GM18511 (cell line): ENCODE results near the gene ZBTB5.
"Not testable (repeated sequence)": the region's sequence is repeated elsewhere in the genome, so short reads cannot be mapped to it uniquely, and the experiment has no call there.

Experiments used
- ATAC-seq: cut with Tn5 transposase; IDR thresholded peaks from one replicate; pipeline ENCODE4 v1.9.1; 2021; ENCODE audit warnings: mild to moderate bottlenecking, moderate library complexity; ENCODE audit not compliant: unreplicated experiment

Gene ZBTB5

DNA sequence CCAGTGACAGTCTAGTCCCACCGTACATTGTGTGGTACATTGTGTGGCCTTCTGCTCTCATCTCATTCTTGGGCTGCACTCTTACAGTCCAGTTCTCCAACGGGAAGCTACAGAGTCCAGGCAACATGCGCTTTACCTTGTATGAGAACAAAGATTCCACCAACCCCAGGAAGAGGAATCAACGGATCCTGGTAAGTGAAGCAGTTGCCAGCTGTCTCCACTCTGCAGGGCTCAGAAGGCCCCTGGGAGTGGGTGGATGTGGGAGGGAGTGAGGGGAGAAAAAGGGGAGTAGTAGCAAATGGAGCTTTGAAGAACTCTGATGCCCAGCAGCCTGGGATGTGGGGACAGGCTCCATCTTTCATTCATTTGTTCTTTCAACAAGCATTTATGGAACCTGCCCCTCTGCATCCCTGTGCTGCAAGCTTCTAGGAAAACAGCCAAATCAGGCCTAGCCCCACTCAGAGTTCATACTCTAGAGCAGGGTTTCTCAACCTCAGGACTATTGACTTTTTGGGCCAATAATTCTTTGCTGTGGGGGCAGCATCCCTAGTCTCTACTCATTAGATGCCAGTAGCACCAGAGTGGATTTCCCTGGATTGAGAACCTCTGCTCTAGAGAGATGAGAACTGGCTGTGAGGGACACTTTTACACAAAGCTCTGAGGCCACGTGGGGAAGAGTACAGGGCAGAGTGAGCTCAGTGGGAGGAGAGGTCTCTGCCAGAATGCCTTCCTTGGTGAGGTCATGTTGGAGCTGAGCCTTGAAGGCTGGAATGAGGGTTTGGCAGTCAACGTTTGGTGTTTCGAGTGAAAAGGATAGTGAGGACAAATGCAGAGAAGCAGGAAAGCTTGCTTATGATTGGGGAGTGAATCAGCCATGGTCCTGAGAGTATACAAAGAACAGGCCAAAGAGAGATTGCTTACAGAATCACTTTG lies 21.6 kb upstream of the ZBTB5 start:
- ATAC-seq = no peak

DNA sequence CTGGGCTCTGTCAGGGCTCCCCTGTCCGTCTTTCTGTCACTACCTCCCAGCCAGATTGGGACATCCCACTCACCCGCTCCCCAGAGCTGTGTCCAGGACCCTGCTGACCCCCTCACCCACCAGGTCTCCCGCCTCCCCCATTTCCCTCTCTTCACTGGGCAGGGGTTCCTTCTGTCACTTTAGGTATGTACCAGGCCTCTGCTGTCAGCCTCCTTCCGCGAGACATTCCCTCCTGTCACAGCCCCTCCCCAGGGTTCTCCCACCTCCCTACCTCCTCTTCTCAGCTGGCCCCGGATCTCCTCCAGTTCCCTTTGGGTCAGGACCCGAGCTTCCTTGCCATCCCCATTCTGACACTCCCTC lies 21.0 kb upstream of the ZBTB5 start:
- ATAC-seq = no peak

DNA sequence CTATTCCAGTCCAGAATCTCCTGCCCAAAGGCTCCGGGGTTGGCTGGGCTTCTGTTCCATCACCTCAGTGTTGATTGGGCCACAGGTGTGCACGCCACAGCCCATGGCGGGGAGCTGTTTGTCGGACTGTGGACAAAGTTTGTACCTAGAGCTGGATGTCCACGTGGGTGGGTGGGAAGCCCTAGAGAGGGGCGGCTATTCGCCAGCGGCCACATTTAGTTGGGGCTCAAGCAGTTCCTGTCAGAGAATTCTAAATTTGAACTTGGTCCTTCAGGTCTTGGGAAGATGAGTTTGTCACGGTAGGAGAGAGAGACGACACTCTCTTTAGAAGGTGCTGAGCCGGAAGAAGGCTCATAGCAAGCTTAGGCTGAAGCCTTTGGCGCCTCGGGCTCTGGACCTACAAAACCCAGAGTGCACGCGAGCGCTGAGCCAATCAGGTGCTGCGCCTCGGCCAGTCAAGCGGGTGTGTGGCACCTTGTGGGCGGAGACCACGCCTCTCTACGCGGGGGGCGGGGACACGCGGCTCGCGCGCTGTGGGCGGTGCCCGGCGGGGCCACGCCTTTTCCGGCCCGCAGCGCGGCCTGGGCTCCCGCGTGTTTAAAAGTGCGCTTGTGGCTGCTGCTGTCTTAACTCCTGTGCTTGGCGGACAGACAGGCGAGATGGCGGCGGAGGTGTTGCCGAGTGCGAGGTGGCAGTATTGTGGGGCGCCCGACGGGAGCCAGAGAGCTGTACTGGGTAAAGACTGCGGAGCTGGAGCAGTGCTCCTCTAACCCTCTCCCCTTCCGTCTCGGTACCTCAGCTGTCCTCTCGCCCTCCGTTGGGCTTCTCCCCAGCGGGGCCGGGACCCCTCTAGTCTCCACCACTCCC lies 20.4 kb upstream of the ZBTB5 start, which contains the start of gene POLR1E:
POLR1E (plus strand) TSS at position 560 of the 867 bp plus-strand sequence; CDS start at position 660, 100 bp downstream.
- ATAC-seq = peak; percentile 97

DNA sequence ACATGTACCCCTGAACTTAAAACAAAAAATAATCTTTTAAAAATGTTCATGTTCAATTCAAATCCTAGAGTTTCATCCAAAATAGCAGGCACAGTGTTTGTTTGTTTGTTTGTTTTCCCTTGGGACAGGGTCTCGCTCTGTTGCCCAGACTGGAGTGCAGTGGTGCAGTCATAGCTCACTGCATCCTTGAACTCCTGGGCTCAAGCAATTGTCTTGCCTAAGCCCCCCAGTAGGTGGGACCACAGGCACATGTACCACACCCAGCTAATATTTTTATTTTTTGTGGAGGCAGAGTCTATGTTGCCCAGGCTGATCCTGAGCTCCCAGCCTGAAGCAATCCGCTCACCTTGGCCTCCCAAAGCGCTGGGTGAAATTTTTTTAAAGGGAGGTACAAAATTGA lies 15.5 kb upstream of the ZBTB5 start:
- ATAC-seq = no peak

DNA sequence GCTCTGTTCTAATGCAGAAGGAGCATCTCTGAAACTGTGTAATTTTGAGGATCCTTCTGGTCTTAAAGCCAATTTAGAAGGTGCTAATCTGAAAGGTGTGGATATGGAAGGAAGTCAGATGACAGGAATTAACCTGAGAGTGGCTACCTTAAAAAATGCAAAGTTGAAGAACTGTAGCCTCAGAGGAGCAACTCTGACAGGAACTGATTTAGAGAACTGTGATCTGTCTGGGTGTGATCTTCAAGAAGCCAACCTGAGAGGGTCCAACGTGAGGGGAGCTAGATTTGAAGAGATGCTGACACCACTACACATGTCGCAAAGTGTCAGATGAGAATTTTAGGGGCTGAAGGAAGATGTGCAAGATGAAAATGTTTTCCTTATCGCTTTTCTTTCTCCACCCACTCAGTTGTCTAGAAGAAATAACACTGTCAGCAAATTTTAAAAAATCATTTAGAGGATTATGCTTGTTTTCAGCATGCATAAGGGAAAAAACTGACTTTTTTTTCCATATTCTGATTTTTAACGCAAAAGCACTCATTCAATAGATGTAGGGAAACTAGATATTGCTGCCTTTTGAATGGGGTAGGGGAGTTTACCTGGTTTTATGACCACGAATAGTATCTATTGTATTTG lies 12.9 kb upstream of the ZBTB5 start:
- not testable (repeated sequence) for ATAC-seq

DNA sequence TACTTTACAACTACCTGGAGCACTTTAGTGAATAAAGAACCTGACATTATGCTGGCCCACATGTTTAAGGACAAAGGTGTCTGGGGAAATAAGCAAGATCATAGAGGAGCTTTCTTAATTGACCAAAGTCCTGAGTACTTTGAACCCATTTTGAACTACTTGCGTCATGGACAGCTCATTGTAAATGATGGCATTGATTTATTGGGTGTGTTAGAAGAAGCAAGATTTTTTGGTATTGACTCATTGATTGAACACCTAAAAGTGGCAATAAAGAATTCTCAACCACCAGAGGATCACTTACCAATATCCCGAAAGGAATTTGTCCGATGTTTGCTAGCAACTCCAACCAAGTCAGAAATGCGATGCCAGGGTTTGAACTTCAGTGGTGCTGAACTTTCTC lies 12.2 kb upstream of the ZBTB5 start:
- ATAC-seq = not testable (repeated sequence)

DNA sequence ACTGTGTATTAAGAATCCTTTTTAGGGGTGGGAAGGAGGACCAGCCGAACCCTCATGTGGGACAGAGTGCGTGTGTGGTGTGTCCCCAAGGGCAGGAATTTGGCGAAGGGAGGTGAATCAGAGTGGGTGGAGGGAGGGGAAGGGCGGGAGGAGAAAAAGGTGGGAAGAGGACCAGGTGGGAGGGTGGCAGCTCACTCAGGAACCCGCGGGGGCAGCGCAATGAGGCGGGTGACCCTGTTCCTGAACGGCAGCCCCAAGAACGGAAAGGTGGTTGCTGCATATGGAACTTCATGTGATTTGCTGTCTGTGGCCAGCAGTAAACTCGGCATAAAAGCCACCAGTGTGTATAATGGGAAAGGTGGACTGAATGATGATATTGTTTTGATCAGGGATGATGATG lies 11.7 kb upstream of the ZBTB5 start:
- no peak for ATAC-seq

DNA sequence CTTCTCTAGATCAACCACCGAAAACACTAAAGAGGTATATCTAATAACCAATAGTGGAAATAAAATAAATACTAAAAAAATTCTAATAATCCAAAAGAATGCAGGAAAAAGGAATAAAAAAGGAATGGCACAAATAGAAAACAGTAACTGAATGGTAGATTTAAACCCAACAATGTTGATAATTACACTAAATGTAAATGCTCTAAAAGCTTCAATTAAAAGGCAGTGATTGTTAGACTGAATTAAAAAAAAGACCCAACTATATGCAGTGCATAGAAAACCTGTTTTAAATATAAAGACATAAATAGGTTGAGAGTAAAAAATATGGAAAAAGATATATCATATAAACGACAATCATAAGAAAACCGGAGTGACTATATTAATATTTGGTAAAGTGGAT lies 9.2 kb upstream of the ZBTB5 start:
- ATAC-seq = no peak

DNA sequence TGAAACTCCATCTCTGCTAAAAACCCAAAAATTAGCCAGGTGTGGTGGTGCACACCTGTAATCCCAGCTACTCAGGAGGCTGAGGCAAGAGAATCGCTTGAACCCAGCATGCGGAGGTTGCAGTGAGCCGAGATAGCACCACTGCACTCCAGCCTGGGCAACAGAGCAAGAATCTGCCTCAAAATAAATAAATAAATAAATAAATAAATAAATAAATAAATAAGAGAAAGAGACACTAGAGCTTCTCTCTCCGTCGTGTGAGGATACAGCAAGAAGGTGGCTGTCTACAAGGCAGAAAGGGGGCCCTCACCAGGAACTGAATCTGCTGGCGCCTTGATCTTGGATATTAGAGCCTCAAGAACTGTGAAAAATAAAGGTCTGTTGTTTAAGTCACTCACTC lies 8.7 kb upstream of the ZBTB5 start:
- not testable (repeated sequence) for ATAC-seq

DNA sequence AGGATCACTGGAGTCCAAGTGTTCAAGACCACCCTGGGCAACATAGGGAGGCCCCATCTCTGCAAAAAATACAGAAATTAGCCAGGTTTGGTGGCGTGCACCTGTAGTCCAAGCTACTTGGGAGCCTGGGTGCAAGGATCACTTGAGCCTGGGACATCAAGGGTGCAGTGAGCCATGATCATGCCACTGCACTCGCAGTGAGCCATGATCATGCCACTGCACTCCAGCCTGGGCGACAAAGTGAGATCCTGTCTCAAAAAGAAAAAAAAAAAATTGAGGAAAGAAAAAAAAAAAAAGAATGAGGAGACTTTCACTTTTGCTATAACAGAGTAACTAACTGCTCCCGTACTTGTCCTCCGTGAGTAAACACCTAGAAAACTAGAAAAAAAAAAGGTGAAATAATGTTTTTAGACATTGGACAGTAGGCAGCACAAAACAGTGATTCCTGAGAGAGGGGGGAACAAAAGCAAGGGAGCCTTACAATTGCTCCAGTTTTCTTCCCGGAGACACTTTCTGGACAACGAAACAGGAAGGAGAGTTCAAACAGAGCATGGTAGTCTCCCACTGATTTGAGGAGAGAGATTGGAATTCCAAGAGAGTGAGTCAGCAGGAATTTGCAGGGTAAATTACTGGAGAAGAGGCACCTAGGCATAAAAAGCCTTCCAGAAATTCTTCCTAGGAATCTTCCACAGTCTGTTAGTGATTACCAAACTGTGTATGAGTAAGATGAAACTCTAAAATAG lies 6.9 kb upstream of the ZBTB5 start:
- no peak for ATAC-seq

DNA sequence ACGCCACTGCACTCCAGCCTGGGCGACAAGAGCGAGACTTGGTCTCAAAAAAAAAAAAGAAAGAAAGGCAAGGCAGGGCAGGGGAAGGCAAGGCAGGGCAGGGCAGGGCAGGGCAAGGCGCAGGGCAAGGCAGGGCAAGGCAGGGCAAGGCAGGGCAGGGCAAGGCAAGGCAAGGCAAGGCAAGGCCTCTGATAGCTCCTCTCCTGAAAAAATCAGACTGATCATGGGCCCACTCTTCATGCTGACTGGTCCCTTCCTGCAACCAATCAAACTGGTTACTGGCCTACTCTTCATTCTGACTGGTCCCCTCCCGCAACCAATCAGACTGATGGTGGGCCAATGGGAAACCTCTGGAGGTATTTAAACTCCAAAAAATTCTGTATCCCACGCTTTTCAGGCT lies 3.4 kb upstream of the ZBTB5 start:
- ATAC-seq = no peak

DNA sequence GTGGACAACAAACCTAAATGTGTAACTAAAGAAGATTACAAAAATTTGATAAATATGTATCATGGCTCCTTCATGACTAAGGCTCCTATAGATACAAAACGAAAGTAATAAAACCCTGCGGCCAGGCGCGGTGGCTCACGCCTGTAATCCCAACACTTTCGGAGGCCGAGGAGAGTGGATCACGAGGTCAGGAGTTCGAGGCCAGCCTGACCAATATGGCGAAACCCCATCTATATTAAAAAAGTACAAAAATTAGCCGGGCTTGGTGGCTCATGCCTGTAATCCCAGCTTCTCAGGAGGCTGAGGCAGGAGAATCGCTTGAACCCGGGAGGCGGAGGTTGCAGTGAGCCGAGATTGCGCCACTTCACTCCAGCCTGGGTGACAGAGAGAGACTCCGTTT lies 2.3 kb upstream of the ZBTB5 start:
- ATAC-seq = not testable (repeated sequence)

DNA sequence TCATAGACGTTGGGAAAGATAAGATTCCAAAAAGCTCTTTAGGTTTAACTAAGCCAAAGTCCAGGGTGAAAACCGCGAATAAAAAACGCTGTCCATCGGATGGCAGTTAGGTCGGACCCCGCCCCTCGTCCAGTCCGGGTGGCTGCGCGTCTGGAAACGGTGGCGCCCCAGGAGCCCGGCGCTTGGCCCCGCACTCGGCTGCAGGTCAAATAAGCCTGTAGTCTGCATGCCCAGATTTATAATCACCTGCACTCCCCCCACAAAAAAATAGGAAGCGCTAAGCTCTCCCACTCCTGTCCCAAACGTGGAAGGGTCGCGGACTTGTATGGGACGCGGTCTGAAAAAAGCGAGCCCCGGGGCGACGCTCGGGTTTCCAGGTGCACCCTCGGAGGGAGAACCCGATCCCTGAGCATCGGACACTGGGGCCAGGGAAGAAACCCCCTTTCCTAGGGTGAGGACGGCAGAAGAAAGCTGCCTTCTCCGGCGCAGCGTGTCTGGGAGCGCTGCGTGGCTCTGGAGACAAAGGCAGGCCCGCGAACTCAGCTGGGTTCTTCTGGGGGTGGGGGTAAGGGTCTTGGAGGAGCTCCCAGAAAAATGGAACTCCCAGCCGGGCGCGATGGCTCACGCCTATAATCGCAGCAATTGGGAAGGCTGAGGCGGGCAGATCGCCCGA lies 923 bp upstream of the ZBTB5 start:
- ATAC-seq = peak; percentile 14

DNA sequence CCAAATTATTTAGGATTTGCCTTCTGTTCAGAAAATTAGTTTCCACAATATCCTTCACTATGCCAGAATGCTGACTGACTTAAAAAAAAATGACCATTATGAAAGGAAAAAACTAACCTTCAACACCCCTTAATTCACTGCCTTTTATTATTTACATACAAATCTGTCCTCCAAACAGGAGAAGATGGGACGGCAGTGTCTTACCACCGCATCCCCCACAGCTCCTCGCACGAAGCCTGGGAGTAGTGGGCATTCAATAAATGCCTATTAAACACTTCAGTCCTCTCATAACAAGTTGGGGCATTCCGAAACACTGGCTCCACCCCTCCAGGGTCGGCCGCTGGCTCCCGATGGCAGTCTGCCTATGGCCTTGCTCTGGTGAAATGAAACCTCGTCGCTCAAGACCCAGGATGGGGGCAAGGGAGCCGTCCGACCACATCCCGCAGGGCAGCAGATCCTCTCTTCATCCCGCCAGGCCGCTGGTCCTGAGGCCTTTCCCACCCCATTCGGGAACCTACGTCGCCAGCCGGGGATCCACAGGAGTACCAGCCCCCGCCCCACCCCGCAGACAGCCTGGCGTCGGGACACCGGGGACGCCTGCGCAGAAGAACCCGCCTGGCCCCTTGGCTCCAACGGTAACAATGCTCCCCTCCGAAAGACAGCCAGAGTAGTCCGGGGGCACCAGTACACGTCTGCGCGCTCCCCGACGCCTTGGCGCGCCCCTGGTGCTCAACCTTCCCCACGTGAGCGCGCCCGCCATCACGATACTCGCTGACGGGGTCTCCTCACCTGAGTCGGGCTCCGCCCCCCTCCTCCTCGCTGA lies 613 bp downstream of the ZBTB5 start:
- peak; percentile 49 for ATAC-seq

DNA sequence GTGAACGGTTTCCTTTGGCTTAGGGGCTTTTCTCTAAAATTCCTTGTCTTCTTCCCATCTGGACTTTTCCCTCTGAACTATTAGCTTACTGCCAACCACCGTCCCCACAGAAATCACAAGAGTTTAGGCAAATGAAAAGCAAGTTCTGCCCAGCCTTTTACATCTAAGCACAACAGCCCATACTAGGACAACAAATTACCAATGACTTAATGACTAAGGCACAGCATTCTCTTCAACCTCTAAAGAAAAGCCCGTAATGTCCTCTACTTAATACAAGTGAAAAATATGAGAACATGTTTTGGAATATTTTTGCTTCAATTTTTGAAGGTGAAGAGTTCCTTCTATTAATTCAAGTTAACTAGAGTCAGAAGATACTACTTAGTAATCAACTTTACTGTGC lies 1.2 kb downstream of the ZBTB5 start:
- ATAC-seq = no peak

DNA sequence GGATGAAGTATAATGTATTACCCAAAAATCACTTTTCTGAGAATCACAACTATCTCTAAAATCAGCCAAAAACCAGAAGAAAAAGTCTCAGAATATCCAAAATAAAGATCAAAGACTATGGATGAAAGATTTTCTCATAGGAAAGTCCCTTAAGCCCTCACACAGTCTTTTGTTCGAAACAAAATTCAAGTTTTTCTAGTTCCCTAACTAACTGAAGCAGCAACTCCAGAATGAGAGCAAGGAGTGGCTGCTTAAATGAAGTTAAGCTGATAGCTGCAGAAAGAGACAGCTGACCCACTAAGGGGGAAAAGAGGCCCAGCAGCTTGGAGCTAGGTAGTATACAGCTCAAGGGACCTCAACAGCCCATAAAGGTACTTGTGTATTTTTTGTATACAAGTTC lies 8.4 kb downstream of the ZBTB5 start:
- no peak for ATAC-seq

DNA sequence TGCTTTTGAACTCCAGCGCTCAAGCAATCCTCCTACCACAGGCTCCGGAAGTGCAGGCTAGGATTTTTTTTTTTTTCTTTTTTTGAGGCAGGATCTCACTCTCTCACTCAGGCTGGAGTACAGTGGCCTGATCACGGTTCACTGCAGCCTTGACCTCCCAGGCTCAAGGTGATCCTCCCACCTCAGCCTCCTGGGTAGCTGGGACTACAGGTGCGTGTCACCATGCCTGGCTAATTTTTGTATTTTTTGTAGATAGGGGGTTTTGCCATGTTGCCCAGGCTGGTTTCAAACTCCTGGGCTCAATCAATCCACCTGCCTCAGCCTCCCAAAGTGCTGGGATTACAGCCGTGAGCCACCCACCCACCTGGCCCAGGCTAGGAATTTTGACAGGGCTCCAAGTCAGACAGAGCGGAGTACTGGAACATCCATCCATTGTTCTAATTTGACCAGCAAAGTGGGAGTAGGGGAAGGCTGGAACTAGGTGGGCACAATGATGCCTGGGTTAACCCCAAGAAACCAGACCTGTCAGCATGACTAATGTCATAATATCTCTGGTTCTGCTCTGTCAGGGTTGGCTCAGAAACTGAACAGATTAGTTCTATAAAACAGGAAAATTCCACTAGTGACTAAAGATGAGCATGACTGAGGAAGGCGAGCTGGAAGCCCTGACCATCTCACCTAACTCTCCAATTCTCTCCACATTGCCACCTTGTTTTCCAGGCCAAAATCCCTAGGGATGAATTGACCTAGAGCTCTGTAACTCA lies 9.2 kb downstream of the ZBTB5 start:
- no peak for ATAC-seq

DNA sequence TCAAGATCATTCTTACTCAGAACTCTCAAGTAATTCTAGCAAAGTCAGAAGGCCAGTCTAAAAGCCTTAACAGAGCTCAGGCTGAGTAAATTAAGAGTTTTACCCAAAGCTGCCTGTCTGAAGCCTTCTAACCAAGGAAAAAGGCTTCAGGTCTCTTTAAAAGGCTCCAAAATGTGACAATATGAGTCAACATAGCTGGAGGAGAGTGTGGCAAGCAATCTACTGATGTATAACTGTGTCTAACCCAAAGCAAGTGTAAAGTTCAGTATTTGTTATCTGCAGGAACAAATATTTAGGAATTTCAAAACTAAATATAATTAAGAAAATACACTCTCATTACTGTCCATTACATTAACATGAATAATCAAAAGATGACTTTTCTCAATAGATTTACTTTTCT lies 11.0 kb downstream of the ZBTB5 start:
- ATAC-seq = no peak

DNA sequence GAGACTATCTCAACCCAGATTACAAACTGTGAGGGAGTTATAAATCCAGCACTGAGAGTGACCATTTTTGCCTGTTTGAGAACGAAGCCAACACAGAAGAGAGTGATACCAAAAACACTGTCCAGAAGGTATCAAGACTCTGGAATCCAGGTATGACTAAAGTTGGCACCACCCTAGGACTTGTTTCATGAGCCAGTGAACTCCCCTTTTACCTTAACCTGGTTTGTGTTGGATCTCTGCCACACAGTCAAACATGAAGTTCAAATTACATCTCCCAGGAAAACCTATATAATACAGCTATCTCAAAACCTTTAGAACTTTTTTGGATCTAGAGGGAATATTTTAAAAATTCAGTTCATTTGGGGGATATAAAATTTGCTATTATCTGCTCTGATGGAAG lies 11.4 kb downstream of the ZBTB5 start:
- no peak for ATAC-seq
